Activated naive CD4-positive, alpha-beta T cell treated with Interleukin-2 at 50 U/mL for 16 hours (primary cell): ENCODE results near the gene UQCRC1.
"Not testable (repeated sequence)": the region's sequence is repeated elsewhere in the genome, so short reads cannot be mapped to it uniquely, and the experiment has no call there.

ENCODE experiments used
- DNase-seq: peaks from one replicate; pipeline ENCODE4 v3.0.0-alpha.2; 2020

The UQCRC1 gene

DNA sequence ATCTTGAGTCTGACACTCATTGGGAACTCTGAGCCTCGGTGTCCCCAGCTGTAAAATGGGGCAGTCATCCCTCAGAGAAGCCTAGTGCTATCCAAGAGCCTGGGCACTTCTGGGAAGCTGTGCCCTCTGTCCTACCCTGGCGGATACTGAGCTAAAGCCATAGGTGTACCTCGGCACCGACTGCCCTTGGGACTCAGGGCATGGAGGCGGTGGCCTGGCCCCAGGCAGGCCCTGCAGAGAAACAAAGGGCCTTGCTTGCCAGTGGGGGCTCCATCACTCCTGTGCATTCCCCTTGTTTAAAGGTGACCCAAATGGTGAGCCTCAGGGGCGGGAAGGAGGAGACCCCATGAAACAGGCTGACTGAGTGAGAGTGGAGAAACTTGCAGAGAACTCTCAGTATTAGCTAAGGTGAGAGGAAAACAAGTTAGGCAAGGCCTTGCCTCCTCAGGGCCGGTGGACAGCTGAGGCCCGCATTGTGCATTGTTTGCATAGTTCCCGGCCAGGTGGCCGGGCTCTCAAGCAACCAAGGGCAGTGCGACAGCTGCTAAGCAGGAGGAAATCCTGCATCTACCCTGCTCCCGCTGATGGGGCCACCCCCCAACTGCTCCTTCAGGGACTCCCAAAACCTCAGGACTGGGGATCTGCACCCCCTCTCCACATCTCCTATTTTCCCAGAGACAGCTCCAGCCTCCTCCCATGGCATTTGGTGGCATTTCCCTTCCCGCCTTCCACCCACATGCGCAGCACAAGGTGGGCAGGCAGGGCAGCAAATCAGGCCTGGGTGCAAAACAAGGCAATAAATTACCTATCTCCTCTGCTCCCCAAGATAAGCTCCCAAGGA is 57.1 kb downstream of the UQCRC1 start:
- no peak for DNase-seq

DNA sequence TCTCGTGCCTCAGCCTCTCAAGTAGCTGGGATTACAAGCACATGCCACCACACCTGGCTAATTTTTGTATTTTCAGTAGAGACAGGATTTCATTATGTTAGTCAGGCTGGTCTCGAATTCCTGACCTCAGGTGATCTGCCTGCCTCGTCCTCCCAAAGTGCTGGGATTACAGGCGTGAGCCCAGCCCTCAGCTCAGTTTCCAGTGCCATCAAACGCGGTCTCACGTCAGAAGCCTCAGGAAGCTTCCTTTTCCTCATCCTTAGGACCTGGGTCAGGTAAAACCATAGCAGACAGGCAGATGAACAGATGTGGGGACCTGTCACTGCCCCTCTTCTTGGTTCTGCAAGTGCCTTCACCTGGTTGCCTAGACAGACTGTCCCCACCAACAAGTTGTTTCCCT is 57.8 kb downstream of the UQCRC1 start:
- DNase-seq = not testable (repeated sequence)
